ENCODE measurements around the gene SLC6A16. TPM values are rescaled to one million over a fixed set of nuclear protein-coding genes. Genes with fewer than 3 reads are reported as not detected.

SLC6A16 gene
- total RNA-seq, 1 experiment from 2014 or later, result 1.3 TPM

- DNase-seq (ENCODE audit: low read depth, low spot score) (no peak), ATAC-seq (no peak)
- intact Hi-C loops (cut with micrococcal nuclease; ENCODE audit: unreplicated experiment) (no loop called here), in situ Hi-C loops (cut with HindIII; ENCODE audit: low pct_unique_long_range_greater_than_20kb, low sequenced_read_pairs) (no loop called here)
- peaks cover 3% of the 10 kb centered on the region; the same call in 1 of the 2 replicates for H3K4me1 ChIP-seq (ENCODE audit: control insufficient read depth, insufficient read depth, low read length)
- H3K27me3 ChIP-seq (ENCODE audit: control insufficient read depth, insufficient read depth, low read length), result no peaks in the 10 kb centered on the region
- TF ChIP-seq CTCF (IDR thresholded peaks at IDR 0.05) (no peak), TCF7L2 (IDR thresholded peaks at IDR 0.05; ENCODE audit: low read depth, low read length) (no peak), SIN3A (IDR thresholded peaks at IDR 0.05; ENCODE audit: borderline replicate concordance, insufficient read depth, low read depth, low read length) (no peak), REST (IDR thresholded peaks at IDR 0.05; ENCODE audit: insufficient read depth in 1 of 2, low read depth in 2 of 2, low read length in 1 of 2) (no peak), POLR2AphosphoS5 (IDR thresholded peaks at IDR 0.05; ENCODE audit: low read depth, low read length) (no peak)
- no TSS peak for BruUV-seq (replicated peaks)
- no peaks in the 10 kb centered on the region; the same call in none of the 2 replicates for H3K36me3 ChIP-seq (ENCODE audit: control insufficient read depth, insufficient read depth, low read length)
- POLR2A ChIA-PET, result no interaction called here
- H3K4me3 ChIP-seq (ENCODE audit: low read depth in 2 of 2, low read length in 2 of 2), result no peak overlapping the region
- no peaks in the 10 kb centered on the region for H3K9me3 ChIP-seq (ENCODE audit: control insufficient read depth, insufficient read depth, low read depth, low read length)
- H3K27ac ChIP-seq (ENCODE audit: low read length), result no peak overlapping the region
- CTCF ChIA-PET, result no interaction called here
Observed at GRCh38 chr19:49344505-49345423, 19.8 kb upstream of the SLC6A16 start.

GRCh38 chr19:49343123-49343522, 18.1 kb upstream of the SLC6A16 start:
- CTCF ChIA-PET, result no interaction called here
- intact Hi-C loops (cut with micrococcal nuclease; ENCODE audit: unreplicated experiment) (no loop called here), in situ Hi-C loops (cut with HindIII; ENCODE audit: low pct_unique_long_range_greater_than_20kb, low sequenced_read_pairs) (no loop called here)
- no TSS peak for BruUV-seq (replicated peaks)
- Histone ChIP-seq H3K27me3 (ENCODE audit: control insufficient read depth, insufficient read depth, low read length) (no peaks in the 10 kb centered on the region), H3K27ac (ENCODE audit: low read length) (no peak overlapping the region), H3K4me1 (ENCODE audit: control insufficient read depth, insufficient read depth, low read length) (peaks cover 3% of the 10 kb centered on the region; the same call in 1 of the 2 replicates), H3K9me3 (ENCODE audit: control insufficient read depth, insufficient read depth, low read depth, low read length) (no peaks in the 10 kb centered on the region), H3K4me3 (ENCODE audit: low read depth in 2 of 2, low read length in 2 of 2) (no peak overlapping the region), H3K36me3 (ENCODE audit: control insufficient read depth, insufficient read depth, low read length) (no peaks in the 10 kb centered on the region; the same call in none of the 2 replicates)
- TF ChIP-seq SIN3A (IDR thresholded peaks at IDR 0.05; ENCODE audit: borderline replicate concordance, insufficient read depth, low read depth, low read length), result no peak
- no peak for TF ChIP-seq POLR2AphosphoS5 (IDR thresholded peaks at IDR 0.05; ENCODE audit: low read depth, low read length)
- TF ChIP-seq CTCF (IDR thresholded peaks at IDR 0.05), result no peak
- no peak for TF ChIP-seq TCF7L2 (IDR thresholded peaks at IDR 0.05; ENCODE audit: low read depth, low read length)
- TF ChIP-seq REST (IDR thresholded peaks at IDR 0.05; ENCODE audit: insufficient read depth in 1 of 2, low read depth in 2 of 2, low read length in 1 of 2), result no peak
- POLR2A ChIA-PET, result no interaction called here
- no peak for ATAC-seq
- no peak for DNase-seq (ENCODE audit: low read depth, low spot score)

All from Panc1 (cell line).